Skeletal muscle tissue (tissue), 5 donors: ENCODE data around the gene CLEC20A. TPM values are rescaled to one million over a fixed set of nuclear protein-coding genes. Genes with fewer than 3 reads are reported as not detected.

Experiments
- H3K27ac ChIP-seq: one replicate; pipeline ENCODE4 v1.7.0; 2013; ENCODE audit warnings: mild to moderate bottlenecking, low read depth, low read length, inconsistent platforms
- H3K27me3 ChIP-seq, 3 donors: one replicate each; pipeline ENCODE4 v1.7.0; 2013; ENCODE audit warnings: low read length in 3 of 3; ENCODE audit not compliant: control insufficient read depth in 3 of 3, insufficient read depth in 3 of 3
- H3K36me3 ChIP-seq, 3 donors: one replicate each; pipeline ENCODE4 v1.7.0; 2013; ENCODE audit warnings: low read length in 3 of 3; ENCODE audit not compliant: control insufficient read depth in 3 of 3, insufficient read depth in 3 of 3
- H3K4me1 ChIP-seq, 3 donors: one replicate each; pipeline ENCODE4 v1.7.0; 2013; ENCODE audit warnings: low read length in 3 of 3, mild to moderate bottlenecking in 3 of 3; ENCODE audit not compliant: control insufficient read depth in 3 of 3, insufficient read depth in 3 of 3
- H3K4me3 ChIP-seq, 3 donors: one replicate each; pipeline ENCODE4 v1.7.0; 2013; ENCODE audit warnings: low read length in 3 of 3
- H3K9ac ChIP-seq, 3 donors: one replicate each; pipeline ENCODE4 v1.7.0; 2013; ENCODE audit warnings: low read length in 3 of 3, mild to moderate bottlenecking in 3 of 3, moderate library complexity in 2 of 3, low read depth in 1 of 3
- H3K9me3 ChIP-seq, 3 donors: one replicate each; pipeline ENCODE4 v1.7.0; 2013; ENCODE audit warnings: low read length in 3 of 3; ENCODE audit not compliant: control insufficient read depth in 3 of 3
- small RNA-seq: library from RNA; depleted of rRNA; stranded (forward); fragments of <200 nt; gene quantifications from one replicate; pipeline ENCODE3, GENCODE V24; 2014
- total RNA-seq: library from RNA; depleted of rRNA; stranded (reverse); fragments of >200 nt; gene quantifications from one replicate; pipeline ENCODE4 v1.2.3, GENCODE V29; 2014
- donor health status: Osteomylitis.

CLEC20A gene
- total RNA-seq, 1 donor from 2014 or later = not detected

DNA sequence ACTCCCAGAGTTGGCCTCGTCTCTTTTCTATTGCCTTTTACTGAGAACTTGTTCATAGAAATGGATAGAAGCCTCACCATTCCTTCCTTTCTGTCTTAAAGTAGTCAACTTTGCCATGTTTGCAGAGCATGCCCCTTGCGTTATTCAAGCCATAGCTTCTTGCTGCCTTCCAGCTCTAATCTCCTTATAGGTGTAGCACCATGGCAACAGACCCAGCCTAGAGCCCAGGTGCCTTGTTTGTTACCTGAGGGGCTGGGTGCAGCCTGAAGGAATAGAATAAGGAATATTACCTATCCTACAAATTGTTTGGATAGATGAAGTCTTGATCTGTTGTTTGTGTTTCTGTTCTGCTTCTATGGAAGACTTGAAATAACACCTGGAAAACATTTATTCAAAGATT is 59.9 kb downstream of the CLEC20A start:
- no peak overlapping the region for H3K4me3 ChIP-seq
- no peaks in the 10 kb centered on the region for H3K9me3 ChIP-seq
- no peak overlapping the region for H3K27ac ChIP-seq
- no peak overlapping the region for H3K9ac ChIP-seq
- peaks cover 0 to 6% (median 3%) of the 10 kb centered on the region in 3 donors for H3K36me3 ChIP-seq
- no peaks in the 10 kb centered on the region for H3K4me1 ChIP-seq
- no peaks in the 10 kb centered on the region for H3K27me3 ChIP-seq

DNA sequence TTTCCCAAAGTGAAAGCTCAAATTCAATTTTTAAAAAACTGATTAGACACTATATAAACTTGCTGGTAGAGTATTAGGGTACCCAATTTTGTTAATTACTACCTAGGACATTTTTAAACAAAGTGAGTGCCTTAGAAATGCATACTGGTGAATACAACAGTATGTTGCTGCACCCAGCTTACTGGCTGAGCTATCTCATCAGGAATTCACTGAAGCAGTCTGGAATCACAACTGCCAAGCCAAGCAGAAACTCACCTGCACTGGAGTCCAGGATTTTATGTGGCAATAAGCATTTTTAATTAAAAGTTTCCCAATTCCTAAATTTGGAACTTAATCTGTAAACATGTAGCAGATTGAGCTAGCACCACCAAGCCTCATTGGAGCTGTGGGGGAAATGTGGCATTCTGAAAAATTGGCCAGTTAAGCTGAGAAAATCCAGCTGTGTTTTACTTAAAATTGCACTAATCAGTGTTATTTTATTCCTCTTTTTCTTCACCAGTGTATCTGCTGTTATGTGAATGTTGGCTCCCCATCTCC is 61.8 kb downstream of the CLEC20A start:
- Histone ChIP-seq H3K4me3 (no peak overlapping the region), H3K9me3 (no peaks in the 10 kb centered on the region), H3K9ac (no peak overlapping the region), H3K4me1 (no peaks in the 10 kb centered on the region), H3K27me3 (no peaks in the 10 kb centered on the region), H3K27ac (no peak overlapping the region), H3K36me3 (no peaks in the 10 kb centered on the region)

DNA sequence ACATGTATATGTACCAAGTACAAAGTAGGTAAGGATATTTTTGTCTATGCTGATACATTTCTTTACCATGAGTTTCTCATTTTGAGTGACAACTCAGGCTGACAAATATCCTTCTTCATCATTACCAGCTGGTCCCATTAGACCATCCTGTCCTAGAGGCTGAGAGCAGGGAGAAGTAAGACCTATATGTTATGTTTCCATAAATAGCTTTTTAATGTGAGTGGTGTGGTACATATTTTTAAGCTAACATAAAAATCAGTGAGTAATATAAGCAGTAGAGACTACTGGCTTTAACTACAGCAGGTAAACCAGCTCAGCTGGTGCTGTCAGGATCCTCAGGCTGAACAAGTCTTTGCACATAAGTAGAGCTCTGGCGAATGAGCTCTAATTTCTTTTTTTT is 62.4 kb downstream of the CLEC20A start:
- Histone ChIP-seq H3K27me3 (no peaks in the 10 kb centered on the region), H3K9ac (no peak overlapping the region), H3K27ac (no peak overlapping the region), H3K4me3 (no peak overlapping the region), H3K4me1 (no peaks in the 10 kb centered on the region), H3K36me3 (no peaks in the 10 kb centered on the region), H3K9me3 (no peaks in the 10 kb centered on the region)

Small RNA genes lying within 50 kb of the gene (small RNA-seq; reads per million reads assigned to genes)
- not detected for gene RF00017

Other genes starting within 250 kb of the CLEC20A start
- not detected for gene TEX35, start 16.1 kb upstream of the CLEC20A start, total RNA-seq
- gene RALGPS2, start 228.3 kb upstream of the CLEC20A start, total RNA-seq = 35.5 TPM